IMR-90 (cell line): ENCODE results near the gene DPP6. TPM values are rescaled to one million over a fixed set of nuclear protein-coding genes. Genes with fewer than 3 reads are reported as not detected.

Experiments used
- ATAC-seq: fragments of 200-7000 bp; cut with Tn5 transposase; 2 replicates; pipeline ENCODE4 v1.9.1; 2020; ENCODE audit warnings: low read depth, mild to moderate bottlenecking, moderate library complexity
- BruUV-seq: library from RNA; stranded (reverse); fragments of 400-500 nt; replicated peaks from 2 replicates; lab custom pipeline; 2021; lab: Mats Ljungman, UMichigan
- CTCF ChIA-PET: fragments of 300-600 bp; formaldehyde crosslinking; extraction: SDS; loops from one replicate; lab custom pipeline; 2021; ENCODE audit warnings: antibody characterized with exemption; lab: Yijun Ruan, JAX
- POLR2A ChIA-PET: fragments of 300-600 bp; sonication (Branson Sonifier 250); formaldehyde crosslinking; loops from one replicate; lab custom pipeline; 2022; ENCODE audit warnings: antibody characterized with exemption; ENCODE audit not compliant: unreplicated experiment; lab: Charles Lee
- DNase-seq: peaks from one replicate; pipeline ENCODE4 v3.0.0; 2013
- H2AFZ ChIP-seq: replicated peaks from 2 replicates; pipeline ENCODE3; 2013; ENCODE audit warnings: low read length, mild to moderate bottlenecking; ENCODE audit not compliant: poor library complexity
- H2AK5ac ChIP-seq: 2 replicates; pipeline ENCODE4 v1.6.1; 2013; ENCODE audit warnings: low read depth, low read length, inconsistent platforms
- H2AK9ac ChIP-seq: replicated peaks from 2 replicates; pipeline ENCODE3; 2013; ENCODE audit warnings: mild to moderate bottlenecking, low read depth, low read length, moderate library complexity; ENCODE audit not compliant: poor library complexity
- H2BK120ac ChIP-seq: 2 replicates; pipeline ENCODE4 v1.6.1; 2013; ENCODE audit warnings: low read depth, low read length, inconsistent platforms
- H2BK15ac ChIP-seq: 3 replicates; pipeline ENCODE4 v1.6.1; 2013; ENCODE audit warnings: low read depth, low read length, inconsistent platforms
- H2BK20ac ChIP-seq: 2 replicates; pipeline ENCODE4 v1.6.1; 2013; ENCODE audit warnings: low read depth, mild to moderate bottlenecking, inconsistent platforms, low read length, moderate library complexity
- H2BK5ac ChIP-seq: 2 replicates; pipeline ENCODE4 v1.6.1; 2013; ENCODE audit warnings: mild to moderate bottlenecking, low read depth, low read length, inconsistent platforms; ENCODE audit not compliant: poor library complexity, severe bottlenecking
- H3K14ac ChIP-seq: replicated peaks from 2 replicates; pipeline ENCODE4 v1.6.1; 2013; ENCODE audit warnings: low read depth, low read length, inconsistent platforms
- H3K18ac ChIP-seq: 2 replicates; pipeline ENCODE4 v1.6.1; 2013; ENCODE audit warnings: low read depth, low read length, control low read depth
- H3K23ac ChIP-seq: 2 replicates; pipeline ENCODE4 v1.6.1; 2013; ENCODE audit warnings: low read depth, low read length, inconsistent platforms
- H3K27ac ChIP-seq: 2 replicates; pipeline ENCODE4 v1.5.1; 2013; ENCODE audit warnings: mild to moderate bottlenecking, control low read depth, low read length; ENCODE audit not compliant: insufficient read depth
- H3K27me3 ChIP-seq: 2 replicates; pipeline ENCODE4 v1.6.1; 2013; ENCODE audit warnings: low read length; ENCODE audit not compliant: control insufficient read depth, insufficient read depth
- H3K36me3 ChIP-seq: 2 replicates; pipeline ENCODE4 v1.6.1; 2013; ENCODE audit warnings: low read length, mixed read lengths; ENCODE audit not compliant: control insufficient read depth, insufficient read depth
- H3K4ac ChIP-seq: 2 replicates; pipeline ENCODE4 v1.6.1; 2013; ENCODE audit warnings: low read depth, low read length, inconsistent platforms
- H3K4me1 ChIP-seq: 2 replicates; pipeline ENCODE4 v1.6.1; 2013; ENCODE audit warnings: low read length, mixed read lengths; ENCODE audit not compliant: control insufficient read depth, insufficient read depth
- H3K4me2 ChIP-seq: 2 replicates; pipeline ENCODE4 v1.6.1; 2013; ENCODE audit warnings: low read depth, mild to moderate bottlenecking, control low read depth, low read length, moderate library complexity
- H3K4me3 ChIP-seq: 2 replicates; pipeline ENCODE4 v1.5.1; 2013; ENCODE audit warnings: low read depth, mild to moderate bottlenecking, control low read depth, low read length, moderate library complexity; ENCODE audit not compliant: insufficient read depth
- H3K56ac ChIP-seq: 2 replicates; pipeline ENCODE4 v1.6.1; 2013; ENCODE audit warnings: low read length, inconsistent platforms; ENCODE audit not compliant: insufficient read depth; ENCODE audit errors: extremely low read depth
- H3K79me1 ChIP-seq, 2 experiments: 2 replicates each; pipeline ENCODE4 v1.6.1; 2013; ENCODE audit warnings: low read length in 2 of 2, inconsistent platforms in 1 of 2, low read depth in 1 of 2
- H3K9ac ChIP-seq: 2 replicates; pipeline ENCODE4 v1.6.1; 2013; ENCODE audit warnings: low read depth, low read length, control low read depth
- H3K9me1 ChIP-seq: 2 replicates; pipeline ENCODE4 v1.6.1; 2013; ENCODE audit warnings: low read length, inconsistent platforms; ENCODE audit not compliant: insufficient read depth
- H3K9me3 ChIP-seq: 2 replicates; pipeline ENCODE4 v1.6.1; 2013; ENCODE audit warnings: low read length; ENCODE audit not compliant: control insufficient read depth, insufficient read depth
- H4K20me1 ChIP-seq: 2 replicates; pipeline ENCODE4 v1.6.1; 2013; ENCODE audit warnings: low read length, inconsistent platforms; ENCODE audit not compliant: insufficient read depth
- H4K5ac ChIP-seq: 2 replicates; pipeline ENCODE4 v1.6.1; 2013; ENCODE audit warnings: mild to moderate bottlenecking, low read depth, low read length, control low read depth
- H4K8ac ChIP-seq, 2 experiments: 2 replicates each; pipeline ENCODE4 v1.6.1; 2013; ENCODE audit warnings: low read depth in 2 of 2, low read length in 2 of 2, control low read depth in 1 of 2, inconsistent platforms in 1 of 2
- H4K91ac ChIP-seq: 2 replicates; pipeline ENCODE4 v1.6.1; 2013; ENCODE audit warnings: low read depth, low read length, inconsistent platforms; ENCODE audit not compliant: insufficient read depth
- BHLHE40 ChIP-seq: fragments of 150-350 bp; IDR thresholded peaks from 2 replicates; pipeline ENCODE4 v1.6.1; 2016; ENCODE audit warnings: mild to moderate bottlenecking, low read depth, low read length
- CEBPB ChIP-seq: IDR thresholded peaks from 2 replicates; pipeline ENCODE4 v1.6.1; 2012; ENCODE audit warnings: low read depth, low read length, improper control_type of control experiment
- CHD1 ChIP-seq: IDR thresholded peaks from 2 replicates; pipeline ENCODE4 v1.6.1; 2012; ENCODE audit warnings: low read depth, low read length, improper control_type of control experiment
- ELK1 ChIP-seq: fragments of 150-350 bp; IDR thresholded peaks from 2 replicates; pipeline ENCODE4 v1.6.1; 2016; ENCODE audit warnings: low read depth, mild to moderate bottlenecking, low read length, moderate library complexity, borderline replicate concordance
- FOS ChIP-seq: fragments of 150-350 bp; IDR thresholded peaks from 2 replicates; pipeline ENCODE4 v1.6.1; 2016; ENCODE audit warnings: low read depth, low read length
- MAZ ChIP-seq: IDR thresholded peaks from 2 replicates; pipeline ENCODE4 v1.6.1; 2012; ENCODE audit warnings: low read depth, mild to moderate bottlenecking, low read length, improper control_type of control experiment, moderate library complexity, borderline replicate concordance
- MXI1 ChIP-seq: IDR thresholded peaks from 2 replicates; pipeline ENCODE4 v1.6.1; 2012; ENCODE audit warnings: low read depth, mild to moderate bottlenecking, low read length, moderate library complexity, borderline replicate concordance
- NFE2L2 ChIP-seq: fragments of 150-350 bp; IDR thresholded peaks from 2 replicates; pipeline ENCODE4 v1.6.1; 2016; ENCODE audit warnings: low read depth, mild to moderate bottlenecking, low read length
- POLR2A ChIP-seq: IDR thresholded peaks from 2 replicates; pipeline ENCODE4 v1.6.1; 2012; ENCODE audit warnings: mild to moderate bottlenecking, low read depth, low read length
- RAD21 ChIP-seq: IDR thresholded peaks from 2 replicates; pipeline ENCODE4 v1.6.1; 2012; ENCODE audit warnings: low read length, improper control_type of control experiment
- RFX5 ChIP-seq: IDR thresholded peaks from 2 replicates; pipeline ENCODE4 v1.8.0; 2012; ENCODE audit warnings: low read depth, mild to moderate bottlenecking, low read length, moderate library complexity
- SMC3 ChIP-seq: fragments of 150-350 bp; IDR thresholded peaks from 2 replicates; pipeline ENCODE4 v1.6.1; 2016; ENCODE audit warnings: low read depth, mild to moderate bottlenecking, antibody characterized with exemption, low read length, moderate library complexity
- USF2 ChIP-seq: fragments of 150-350 bp; IDR thresholded peaks from 2 replicates; pipeline ENCODE4 v1.6.1; 2017; ENCODE audit warnings: mild to moderate bottlenecking, antibody characterized with exemption, low read length, low read depth
- WGBS, 2 experiments: methylation state at CpG; one replicate each; pipeline versions ENCODE4 v1.1.5 to v1.1.7; 2013; ENCODE audit warnings: missing lambda C conversion rate in 2 of 2; ENCODE audit not compliant: insufficient read length in 1 of 2; ENCODE audit errors: extremely low coverage in 2 of 2; 5-methylcytosine and 5-hydroxymethylcytosine counted together
- dilution Hi-C: fragments of 300-500 bp; cut with HindIII; formaldehyde crosslinking; loops from one replicate; pipeline ENCODE4 v1.14.3; 2018; ENCODE audit warnings: low sequenced_read_pairs; ENCODE audit not compliant: unreplicated experiment
- in situ Hi-C: fragments of 300-500 bp; cut with MboI; formaldehyde crosslinking; loops from 3 replicates; pipeline ENCODE4 v1.14.3; 2019; ENCODE audit warnings: low sequenced_read_pairs, inconsistent platforms, mixed read lengths
- intact Hi-C: fragments of 100-400 bp; cut with micrococcal nuclease; formaldehyde crosslinking; loops from 2 replicates; pipeline ENCODE4 v1.10.0; 2022
- polyA plus RNA-seq, 3 experiments: library from polyadenylated mRNA; depleted of rRNA; stranded (reverse); fragments of >200 nt; gene quantifications; 2 replicates each; pipeline ENCODE4 v1.2.3, GENCODE V29; 2012; ENCODE audit warnings: low replicate concordance in 1 of 3
- total RNA-seq: library from RNA; depleted of rRNA; stranded (reverse); fragments of >200 nt; gene quantifications from 2 replicates; pipeline ENCODE4 v1.2.3, GENCODE V29; 2012

The DPP6 gene
- total and polyA plus RNA-seq, 2 of the 4 experiments (the other 2 are of a cell fraction): not detected

- no peaks in the 10 kb centered on the region for H3K4me1 ChIP-seq
- H2BK20ac ChIP-seq: no peak overlapping the region
- no peaks in the 10 kb centered on the region for H3K36me3 ChIP-seq
- no peak overlapping the region for H3K4me2 ChIP-seq
- no peak overlapping the region for H2BK5ac ChIP-seq
- no peak overlapping the region for H2AK9ac ChIP-seq
- H3K9me1 ChIP-seq: no peaks in the 10 kb centered on the region
- CTCF ChIA-PET: no interaction called here
- no peak overlapping the region for H3K9ac ChIP-seq
- intact Hi-C loops: no loop called here
- no peak overlapping the region for H3K18ac ChIP-seq
- BruUV-seq: no TSS peak
- dilution Hi-C loops: no loop called here
- H3K9me3 ChIP-seq: peaks cover 34% of the 10 kb centered on the region
- H4K20me1 ChIP-seq: no peaks in the 10 kb centered on the region
- H3K79me1 ChIP-seq: no peaks in the 10 kb centered on the region
- H3K23ac ChIP-seq: no peak overlapping the region
- no peak overlapping the region for H3K4ac ChIP-seq
- H4K8ac ChIP-seq: no peak overlapping the region
- ATAC-seq: no peak
- in situ Hi-C loops: no loop called here
- no peaks in the 10 kb centered on the region for H3K27me3 ChIP-seq
- DNase-seq: no peak
- POLR2A ChIA-PET: no interaction called here
- no peak overlapping the region for H2AK5ac ChIP-seq
- no peak overlapping the region for H2BK15ac ChIP-seq
- no peak overlapping the region for H4K5ac ChIP-seq
- no peak overlapping the region for H4K91ac ChIP-seq
- no peak overlapping the region for H2AFZ ChIP-seq
- no peak overlapping the region for H3K27ac ChIP-seq
- no peak overlapping the region for H3K4me3 ChIP-seq
- TF ChIP-seq RAD21 (no peak), POLR2A (no peak), SMC3 (no peak), RFX5 (no peak), MAZ (no peak), MXI1 (no peak), CHD1 (no peak), CEBPB (no peak), FOS (no peak), ELK1 (no peak), NFE2L2 (no peak), USF2 (no peak), BHLHE40 (no peak)
- 73% methylated on average over 11 of the region's 12 CpGs; no CpG with 5 or more reads in 1 of the 2 experiments for WGBS, 2 experiments
- H3K56ac ChIP-seq: no peak overlapping the region
- H3K14ac ChIP-seq: no peak overlapping the region
- no peak overlapping the region for H2BK120ac ChIP-seq
Observed at GRCh38 chr7:154677454-154677853, 625.3 kb downstream of the DPP6 start.
